Measurements from ENCODE around the gene HS2ST1. TPM values are rescaled to one million over a fixed set of nuclear protein-coding genes. Genes with fewer than 3 reads are reported as not detected.
"Not testable (repeated sequence)": the region's sequence is repeated elsewhere in the genome, so short reads cannot be mapped to it uniquely, and the experiment has no call there.

HS2ST1 gene
- total RNA-seq, 1 donor from 2014 or later: 11.5 TPM

DNA sequence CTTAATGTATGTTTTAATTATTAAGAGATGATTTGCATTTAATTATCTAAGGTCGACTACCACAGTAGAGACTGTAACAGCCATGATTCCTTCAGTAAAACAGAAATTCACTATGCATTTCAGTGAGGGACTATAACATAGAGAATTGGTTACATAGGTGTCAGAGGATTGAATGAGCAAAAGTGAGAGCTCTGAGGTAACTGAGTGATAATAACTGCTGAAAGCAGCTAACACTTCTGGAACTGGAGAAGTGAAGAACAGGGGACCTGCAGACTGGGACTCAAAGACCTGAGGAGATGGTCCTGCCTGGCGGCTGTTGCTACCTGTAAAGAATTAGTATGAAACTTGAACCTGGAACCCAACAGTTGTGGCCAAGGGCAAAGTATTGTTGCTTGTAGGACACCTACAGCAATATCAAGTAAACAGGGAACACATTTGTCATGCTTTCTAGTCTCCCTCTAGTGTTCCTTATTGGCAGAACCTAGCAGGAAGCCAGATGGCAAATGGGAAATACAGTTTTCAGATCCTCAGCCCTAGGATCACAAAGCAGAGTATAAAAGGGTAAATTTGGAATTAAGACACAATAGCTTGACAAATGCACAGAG is 110.6 kb downstream of the HS2ST1 start:
- no peaks in the 10 kb centered on the region for H3K9me3 ChIP-seq
- no peaks in the 10 kb centered on the region for H3K27me3 ChIP-seq
- no peaks in the 10 kb centered on the region for H3K4me1 ChIP-seq
- no peak overlapping the region for H3K4me3 ChIP-seq
- H3K36me3 ChIP-seq: no peaks in the 10 kb centered on the region
- intact Hi-C loops (cut with DNase I): no loop called here
- no peak for DNase-seq (ENCODE audit: extremely low spot score in 2 of 2)
- H3K27ac ChIP-seq: no peak overlapping the region
- TF ChIP-seq POLR2AphosphoS5 (IDR thresholded peaks at IDR 0.05; ENCODE audit: insufficient read depth in 1 of 2, low read depth in 1 of 2): no peak
- TF ChIP-seq, protein P1, sequence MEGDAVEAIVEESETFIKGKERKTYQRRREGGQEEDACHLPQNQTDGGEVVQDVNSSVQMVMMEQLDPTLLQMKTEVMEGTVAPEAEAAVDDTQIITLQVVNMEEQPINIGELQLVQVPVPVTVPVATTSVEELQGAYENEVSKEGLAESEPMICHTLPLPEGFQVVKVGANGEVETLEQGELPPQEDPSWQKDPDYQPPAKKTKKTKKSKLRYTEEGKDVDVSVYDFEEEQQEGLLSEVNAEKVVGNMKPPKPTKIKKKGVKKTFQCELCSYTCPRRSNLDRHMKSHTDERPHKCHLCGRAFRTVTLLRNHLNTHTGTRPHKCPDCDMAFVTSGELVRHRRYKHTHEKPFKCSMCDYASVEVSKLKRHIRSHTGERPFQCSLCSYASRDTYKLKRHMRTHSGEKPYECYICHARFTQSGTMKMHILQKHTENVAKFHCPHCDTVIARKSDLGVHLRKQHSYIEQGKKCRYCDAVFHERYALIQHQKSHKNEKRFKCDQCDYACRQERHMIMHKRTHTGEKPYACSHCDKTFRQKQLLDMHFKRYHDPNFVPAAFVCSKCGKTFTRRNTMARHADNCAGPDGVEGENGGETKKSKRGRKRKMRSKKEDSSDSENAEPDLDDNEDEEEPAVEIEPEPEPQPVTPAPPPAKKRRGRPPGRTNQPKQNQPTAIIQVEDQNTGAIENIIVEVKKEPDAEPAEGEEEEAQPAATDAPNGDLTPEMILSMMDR (IDR thresholded peaks at IDR 0.05): peak in 2 of 3 experiments; percentile 3 to 19

DNA sequence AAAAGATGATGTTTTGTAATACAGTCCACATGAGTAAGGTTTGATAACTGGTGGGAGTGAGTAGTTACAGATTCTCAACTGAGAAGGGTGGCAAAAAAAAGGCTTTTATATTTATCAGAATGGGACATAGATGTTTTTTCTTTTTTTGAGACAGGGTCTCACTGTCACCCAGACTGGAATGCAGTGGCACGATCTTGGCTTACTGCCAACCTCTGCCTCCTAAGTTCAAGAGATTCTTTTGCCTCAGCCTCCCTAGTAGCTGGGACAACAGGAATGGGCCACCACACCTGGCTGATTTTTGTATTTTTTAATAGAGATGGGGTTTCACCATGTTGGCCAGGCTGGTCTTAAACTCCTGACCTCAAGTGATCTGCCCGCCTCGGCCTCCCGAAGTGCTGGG is 113.1 kb downstream of the HS2ST1 start:
- H3K36me3 ChIP-seq; H3K4me3 ChIP-seq; DNase-seq (ENCODE audit: extremely low spot score in 2 of 2); H3K9me3 ChIP-seq; intact Hi-C loops (cut with DNase I); H3K27ac ChIP-seq; H3K4me1 ChIP-seq; H3K27me3 ChIP-seq: not testable (repeated sequence)

DNA sequence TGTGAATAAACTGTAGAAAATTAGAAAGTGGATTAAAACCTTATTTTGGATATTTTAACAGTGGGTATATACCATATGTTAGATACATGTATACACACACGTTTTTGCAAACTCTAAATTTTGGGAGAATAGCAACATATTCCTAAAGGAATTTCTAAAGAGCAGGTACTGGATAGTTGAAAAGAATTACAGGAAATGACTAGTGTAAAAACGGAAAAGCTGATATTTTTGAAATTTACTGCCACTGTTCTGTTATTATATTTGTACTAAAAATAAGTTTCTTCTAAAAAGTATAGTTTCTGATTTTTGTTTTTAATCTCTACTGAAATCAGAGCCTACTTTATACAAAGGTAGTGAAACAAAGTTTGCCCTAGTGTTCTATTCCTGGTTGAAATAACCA is 114.1 kb downstream of the HS2ST1 start:
- H3K36me3 ChIP-seq: no peaks in the 10 kb centered on the region
- no peak overlapping the region for H3K4me3 ChIP-seq
- intact Hi-C loops (cut with DNase I): no loop called here
- no peaks in the 10 kb centered on the region for H3K27me3 ChIP-seq
- DNase-seq (ENCODE audit: extremely low spot score in 2 of 2): no peak
- no peaks in the 10 kb centered on the region for H3K4me1 ChIP-seq
- TF ChIP-seq, protein P1 (IDR thresholded peaks at IDR 0.05): no peak
- TF ChIP-seq POLR2A (IDR thresholded peaks at IDR 0.05): no peak
- no peak for TF ChIP-seq POLR2AphosphoS5 (IDR thresholded peaks at IDR 0.05; ENCODE audit: insufficient read depth in 1 of 2, low read depth in 1 of 2)
- H3K27ac ChIP-seq: no peak overlapping the region
- no peaks in the 10 kb centered on the region for H3K9me3 ChIP-seq

DNA sequence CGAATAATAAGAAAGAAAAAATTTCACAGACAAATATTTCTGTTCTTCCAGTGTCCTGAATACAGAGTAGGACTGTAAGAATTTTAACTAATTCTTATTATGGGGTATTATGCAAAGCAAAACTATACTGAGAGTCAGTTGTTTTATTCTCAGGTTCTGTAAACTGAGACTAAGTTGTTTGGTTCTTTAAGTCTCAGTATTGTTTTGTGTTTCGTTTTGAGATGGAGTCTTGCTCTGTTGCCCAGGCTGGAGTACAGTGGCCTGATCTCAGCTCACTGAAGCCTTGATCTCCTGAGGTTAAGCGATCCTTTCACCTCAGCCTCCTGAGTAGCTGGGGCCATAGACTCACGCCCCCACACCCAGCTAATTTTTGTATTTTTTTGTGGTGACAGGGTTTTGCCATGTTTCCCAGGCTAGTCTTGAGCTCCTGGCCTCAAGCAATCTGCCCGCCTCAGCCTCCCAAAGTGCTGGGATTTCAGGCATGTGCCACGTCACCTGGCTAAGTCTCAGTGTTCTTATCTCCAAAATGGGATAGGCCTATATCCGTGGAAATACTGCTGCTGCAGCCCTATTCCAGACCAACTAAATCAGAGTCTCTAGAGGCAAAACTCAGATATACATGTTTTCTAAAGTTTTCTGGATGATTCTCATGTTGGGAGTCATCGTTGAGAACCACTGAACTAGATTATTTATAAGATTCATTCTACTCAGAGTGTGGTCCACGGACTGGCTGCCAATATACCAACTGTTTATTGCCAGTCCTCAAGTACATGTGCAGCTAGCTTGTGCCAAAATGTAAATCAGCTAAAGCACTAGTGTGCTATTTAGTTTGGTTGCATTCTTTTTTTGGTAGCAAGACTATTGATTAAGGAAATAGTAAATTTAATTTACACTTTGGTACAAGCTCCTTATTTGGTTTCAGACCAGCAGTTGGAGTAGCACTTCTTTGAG is 116.6 kb downstream of the HS2ST1 start:
- intact Hi-C loops (cut with DNase I): no loop called here
- DNase-seq (ENCODE audit: extremely low spot score in 2 of 2): no peak
- no peaks in the 10 kb centered on the region for H3K4me1 ChIP-seq
- H3K4me3 ChIP-seq: no peak overlapping the region
- no peaks in the 10 kb centered on the region for H3K36me3 ChIP-seq
- no peak for TF ChIP-seq POLR2A (IDR thresholded peaks at IDR 0.05)
- no peak for TF ChIP-seq POLR2AphosphoS5 (IDR thresholded peaks at IDR 0.05; ENCODE audit: insufficient read depth in 1 of 2, low read depth in 1 of 2)
- TF ChIP-seq, protein P1 (IDR thresholded peaks at IDR 0.05): no peak
- no peak overlapping the region for H3K27ac ChIP-seq
- H3K27me3 ChIP-seq: no peaks in the 10 kb centered on the region
- H3K9me3 ChIP-seq: no peaks in the 10 kb centered on the region

DNA sequence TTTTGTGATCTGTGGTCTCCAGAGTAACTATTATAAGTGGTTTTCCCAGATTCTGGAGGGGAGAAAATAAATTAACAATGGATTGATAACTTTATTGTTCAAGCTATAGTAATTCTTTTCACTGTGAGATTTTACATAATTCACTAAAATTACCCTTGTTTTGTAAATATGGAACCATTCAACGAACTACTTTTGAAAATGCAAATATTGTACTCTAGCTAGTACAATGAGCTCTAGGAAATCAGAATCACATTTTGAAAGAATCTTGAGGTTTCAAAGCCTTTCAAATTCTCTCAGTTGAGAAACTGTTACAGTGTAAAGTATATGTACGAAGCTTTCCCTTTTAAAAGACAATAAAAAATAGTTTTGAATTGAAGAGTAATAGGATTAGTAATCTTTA is 119.9 kb downstream of the HS2ST1 start:
- Histone ChIP-seq H3K4me3 (no peak overlapping the region), H3K9me3 (no peaks in the 10 kb centered on the region), H3K27ac (no peak overlapping the region), H3K4me1 (no peaks in the 10 kb centered on the region), H3K36me3 (no peaks in the 10 kb centered on the region), H3K27me3 (no peaks in the 10 kb centered on the region)
- DNase-seq (ENCODE audit: extremely low spot score in 2 of 2): no peak
- no peak for TF ChIP-seq POLR2AphosphoS5 (IDR thresholded peaks at IDR 0.05; ENCODE audit: insufficient read depth in 1 of 2, low read depth in 1 of 2)
- TF ChIP-seq POLR2A (IDR thresholded peaks at IDR 0.05): no peak
- TF ChIP-seq, protein P1 (IDR thresholded peaks at IDR 0.05): no peak
- intact Hi-C loops (cut with DNase I): no loop called here

All from vagina (tissue), 2 donors.